GM18498 (cell line): ENCODE data around the gene DDX49.
"Not testable (repeated sequence)": the region's sequence is repeated elsewhere in the genome, so short reads cannot be mapped to it uniquely, and the experiment has no call there.

ENCODE experiments used
- ATAC-seq: cut with Tn5 transposase; IDR thresholded peaks from one replicate; pipeline ENCODE4 v1.9.1; 2021; ENCODE audit warnings: mild to moderate bottlenecking, moderate library complexity; ENCODE audit not compliant: unreplicated experiment

DDX49 gene

DNA sequence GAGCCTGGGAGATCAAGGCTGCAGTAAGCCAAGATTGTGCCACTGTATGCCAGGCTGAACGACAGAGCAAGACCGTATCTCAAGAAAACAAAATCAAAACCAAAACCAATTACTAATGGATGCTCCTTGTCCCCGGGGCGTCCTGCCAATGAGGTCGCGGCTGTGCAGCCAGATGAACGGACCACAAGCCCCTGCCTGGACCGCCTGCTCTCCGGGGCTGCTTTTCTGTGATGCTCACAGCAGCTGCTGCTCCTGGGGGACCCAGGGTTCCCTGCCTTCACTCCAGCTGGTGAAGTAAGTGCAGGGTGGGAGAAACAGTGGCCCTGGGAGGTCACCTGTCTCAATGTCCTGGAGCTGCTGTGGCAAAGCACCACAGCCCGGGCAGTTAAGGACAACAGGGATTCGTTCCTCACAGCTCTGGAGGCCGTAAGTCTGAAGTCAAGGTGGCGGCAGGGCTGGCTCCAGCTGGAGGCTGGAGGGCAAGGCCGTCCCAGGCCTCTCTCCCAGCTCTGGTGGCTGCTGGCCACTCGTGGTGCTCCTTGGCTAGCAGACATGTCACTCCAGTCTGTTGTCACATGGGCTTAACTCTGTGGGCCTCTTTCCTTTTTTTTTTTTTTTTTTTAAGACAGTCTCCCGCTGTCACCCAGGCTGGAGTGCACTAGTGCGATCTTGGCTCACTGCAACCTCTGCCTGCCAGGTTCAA lies 10.4 kb upstream of the DDX49 start:
- ATAC-seq, result no peak

DNA sequence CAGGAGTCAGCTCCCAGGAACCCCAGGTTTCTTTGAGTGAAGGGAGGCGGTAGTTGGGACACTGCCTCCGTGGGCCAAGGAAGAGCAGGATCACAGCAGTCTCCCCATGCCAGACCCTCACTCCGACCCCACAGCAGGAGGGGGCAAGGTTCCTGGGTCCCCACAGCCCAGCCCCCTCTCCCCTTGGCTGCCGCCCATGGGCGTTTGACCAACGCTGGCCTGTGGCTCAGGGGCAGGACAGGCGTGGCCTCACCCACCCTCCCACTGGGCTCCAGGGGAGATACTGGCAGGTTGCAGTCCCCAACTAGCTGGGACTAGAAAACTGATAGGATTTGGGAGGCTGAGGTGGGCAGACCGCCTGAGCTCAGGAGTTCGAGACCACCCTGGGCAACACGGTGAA lies 9.5 kb upstream of the DDX49 start:
- no peak for ATAC-seq

DNA sequence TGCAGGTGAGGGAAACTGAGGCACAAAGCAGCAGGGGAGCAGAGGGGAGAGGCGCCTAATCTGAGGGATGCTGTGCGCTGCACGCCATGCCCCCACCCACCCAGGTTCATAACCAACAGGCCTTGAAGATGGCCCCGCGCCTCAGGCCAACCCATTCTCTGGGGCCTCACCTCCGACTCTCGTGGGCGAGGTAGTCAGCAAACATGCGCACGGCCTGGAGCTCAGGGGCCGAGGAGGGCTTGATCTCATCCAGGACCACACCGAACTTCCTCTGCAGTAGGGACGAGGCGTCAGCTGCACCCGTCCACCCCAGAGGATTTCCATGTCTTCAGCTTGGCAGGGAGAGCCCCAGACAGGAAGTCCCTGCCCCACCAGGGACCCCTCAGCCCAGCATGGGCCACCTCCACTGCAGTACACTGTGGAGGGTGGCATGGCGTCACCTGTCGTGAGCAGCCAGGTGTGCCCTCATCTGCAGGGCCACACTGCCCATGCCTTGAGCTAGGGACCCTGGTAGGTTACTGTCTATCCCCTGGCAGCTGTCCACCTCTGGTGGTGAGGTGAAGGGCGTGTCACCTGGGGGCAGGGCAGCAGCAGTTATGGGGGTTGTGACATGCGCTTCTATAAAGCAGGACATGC lies 8.6 kb upstream of the DDX49 start:
- ATAC-seq, result no peak

DNA sequence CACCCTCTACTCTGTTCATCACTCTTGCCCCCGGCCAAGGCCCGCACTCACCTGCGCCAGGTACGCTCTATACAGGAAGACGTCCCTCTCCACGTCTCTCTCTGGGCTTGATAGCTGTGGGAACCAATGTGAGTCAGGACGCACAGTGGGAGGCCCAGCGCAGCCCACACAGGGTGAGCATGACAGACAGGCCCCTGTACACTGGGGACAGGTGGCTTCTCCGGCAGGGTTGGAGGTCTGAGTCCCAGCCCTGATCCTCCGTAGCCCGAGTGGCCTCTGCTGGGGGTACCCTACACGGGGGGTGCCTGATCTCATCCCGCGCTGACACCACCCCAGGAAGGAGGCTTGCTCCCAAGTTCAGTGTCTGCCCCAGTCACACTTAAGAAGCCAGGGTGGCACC lies 6.6 kb upstream of the DDX49 start:
- ATAC-seq, result no peak

DNA sequence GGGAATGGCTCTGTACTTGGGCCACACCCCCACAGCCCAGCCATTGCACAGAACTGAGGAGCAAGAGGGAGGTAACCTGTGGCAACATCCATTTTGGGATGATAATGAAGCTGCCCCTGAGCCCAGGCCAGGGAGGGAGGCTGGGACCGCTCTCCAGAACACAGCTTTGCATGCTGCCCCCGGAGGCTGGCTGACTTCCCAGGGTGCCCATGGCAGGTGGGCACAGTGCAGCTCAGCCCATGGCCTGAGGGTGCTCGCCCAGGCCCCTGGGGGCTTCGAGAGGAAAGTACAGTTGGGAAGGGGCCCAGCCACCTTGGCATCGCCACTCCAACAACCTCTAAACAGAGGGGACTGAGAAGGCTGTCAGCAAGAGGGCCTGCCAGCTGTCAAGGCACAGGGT lies 6.0 kb upstream of the DDX49 start:
- no peak for ATAC-seq

DNA sequence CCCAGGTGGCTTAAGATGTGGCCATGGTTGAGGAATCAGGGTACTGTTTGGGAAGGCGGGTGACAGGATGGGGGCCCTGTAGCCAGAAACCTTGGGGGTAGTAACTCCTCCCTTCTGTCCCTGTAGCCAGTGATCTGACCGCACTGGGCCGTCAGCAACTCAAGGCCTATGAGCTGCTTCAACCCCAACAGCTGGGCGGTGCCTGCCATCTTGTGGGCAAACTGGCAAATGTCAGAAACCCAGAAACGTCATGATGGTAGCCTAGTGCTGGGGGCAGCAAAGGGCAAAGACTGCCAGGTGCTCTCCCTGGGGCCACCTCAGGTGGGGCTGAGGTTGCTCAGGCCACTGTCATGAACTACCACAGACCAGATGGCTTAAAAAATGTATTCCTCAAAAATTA lies 3.9 kb upstream of the DDX49 start:
- ATAC-seq, result no peak

DNA sequence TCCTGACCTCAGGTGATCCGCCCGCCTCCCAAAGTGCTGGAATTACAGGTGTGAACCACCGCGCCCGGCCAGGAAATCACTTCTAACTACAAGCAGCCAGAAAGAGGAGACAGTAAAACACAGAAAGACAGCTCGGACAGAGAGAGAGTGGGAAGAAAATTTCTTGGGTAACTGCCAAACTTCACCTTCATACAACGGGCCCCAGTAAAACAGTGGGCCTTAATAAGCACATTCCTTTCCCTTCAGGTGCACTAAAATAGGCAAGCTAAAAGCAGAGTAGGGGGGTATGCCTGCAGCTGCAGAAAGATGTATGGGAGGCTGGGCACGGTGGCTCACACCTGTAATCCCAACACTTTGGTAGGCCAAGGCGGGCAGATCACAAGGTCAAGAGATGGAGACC lies 1.9 kb upstream of the DDX49 start:
- ATAC-seq, result not testable (repeated sequence)

DNA sequence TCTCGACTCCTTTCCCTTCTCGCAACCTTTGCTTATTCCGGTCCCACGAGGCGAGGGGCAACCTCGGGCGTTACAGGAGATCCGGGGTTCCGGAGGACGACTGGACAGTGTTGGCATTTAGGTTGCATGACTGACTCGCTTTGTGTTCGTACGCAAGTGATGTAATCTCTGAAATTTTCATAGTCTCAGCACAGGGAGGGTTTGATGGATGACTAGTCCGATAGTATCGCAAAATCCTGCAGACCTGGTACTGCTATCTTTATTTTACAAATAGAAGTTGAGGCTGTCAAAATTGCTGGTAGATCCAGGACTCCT lies 342 bp downstream of the DDX49 start:
- no peak for ATAC-seq

DNA sequence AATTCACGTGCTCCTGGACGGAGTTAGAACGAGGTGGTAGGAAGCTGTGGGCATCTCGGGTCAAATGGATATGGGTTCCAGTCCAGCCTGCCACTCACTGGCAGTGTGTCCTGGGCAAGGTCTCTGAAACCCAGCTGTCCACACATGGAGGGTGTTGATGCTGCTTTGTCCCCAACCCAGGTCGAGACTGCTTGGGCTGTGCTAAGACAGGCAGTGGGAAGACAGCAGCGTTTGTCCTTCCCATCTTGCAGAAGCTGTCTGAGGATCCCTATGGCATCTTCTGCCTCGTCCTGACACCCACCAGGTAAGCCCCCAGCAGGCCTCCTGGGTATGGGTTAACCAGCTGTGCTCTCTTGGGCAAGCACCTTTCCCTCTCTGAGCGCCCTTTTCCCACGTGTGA lies 885 bp downstream of the DDX49 start:
- ATAC-seq, result no peak

DNA sequence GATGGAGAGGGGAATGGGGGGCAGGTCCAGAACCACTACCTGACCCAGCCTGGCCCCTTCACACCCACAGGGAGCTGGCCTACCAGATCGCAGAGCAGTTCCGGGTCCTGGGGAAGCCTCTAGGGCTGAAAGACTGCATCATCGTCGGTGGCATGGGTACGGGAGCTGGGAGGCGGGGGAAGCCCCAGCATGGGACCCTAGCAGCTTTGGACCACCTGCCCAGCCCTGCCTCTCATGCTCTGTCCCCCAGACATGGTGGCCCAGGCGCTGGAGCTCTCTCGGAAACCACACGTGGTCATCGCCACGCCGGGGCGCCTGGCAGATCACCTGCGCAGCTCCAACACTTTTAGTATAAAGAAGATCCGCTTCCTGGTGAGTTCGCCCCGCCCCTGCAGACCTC lies 2.1 kb downstream of the DDX49 start:
- no peak for ATAC-seq

DNA sequence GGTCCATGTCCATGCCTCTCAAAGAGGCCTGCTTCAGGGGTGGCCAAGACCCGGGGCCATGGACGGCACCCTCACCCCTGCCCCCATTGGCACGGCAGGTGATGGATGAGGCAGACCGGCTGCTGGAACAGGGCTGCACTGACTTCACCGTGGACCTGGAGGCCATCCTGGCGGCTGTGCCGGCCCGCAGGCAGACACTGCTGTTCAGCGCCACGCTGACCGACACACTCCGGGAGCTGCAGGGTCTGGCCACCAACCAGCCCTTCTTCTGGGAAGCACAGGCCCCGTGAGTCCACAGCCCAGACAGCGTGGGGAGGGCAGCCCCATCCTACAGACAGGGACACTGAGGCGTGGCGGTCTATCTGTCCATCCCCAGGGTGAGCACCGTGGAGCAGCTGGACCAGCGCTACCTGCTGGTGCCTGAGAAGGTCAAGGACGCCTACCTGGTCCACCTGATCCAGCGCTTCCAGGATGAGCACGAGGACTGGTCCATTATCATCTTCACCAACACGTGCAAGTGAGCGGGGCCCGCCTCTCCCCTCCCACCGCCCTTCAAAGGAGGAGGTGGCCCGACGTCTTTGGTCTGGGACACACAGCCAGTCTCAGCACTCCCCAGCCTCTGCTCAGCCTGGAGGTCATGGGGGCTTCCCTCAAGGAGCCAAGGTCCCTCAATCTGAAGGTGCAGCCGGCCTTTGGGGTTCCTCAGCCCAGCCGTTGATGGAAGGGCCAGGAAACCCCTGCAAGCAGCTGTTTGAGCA lies 2.9 kb downstream of the DDX49 start:
- no peak for ATAC-seq

DNA sequence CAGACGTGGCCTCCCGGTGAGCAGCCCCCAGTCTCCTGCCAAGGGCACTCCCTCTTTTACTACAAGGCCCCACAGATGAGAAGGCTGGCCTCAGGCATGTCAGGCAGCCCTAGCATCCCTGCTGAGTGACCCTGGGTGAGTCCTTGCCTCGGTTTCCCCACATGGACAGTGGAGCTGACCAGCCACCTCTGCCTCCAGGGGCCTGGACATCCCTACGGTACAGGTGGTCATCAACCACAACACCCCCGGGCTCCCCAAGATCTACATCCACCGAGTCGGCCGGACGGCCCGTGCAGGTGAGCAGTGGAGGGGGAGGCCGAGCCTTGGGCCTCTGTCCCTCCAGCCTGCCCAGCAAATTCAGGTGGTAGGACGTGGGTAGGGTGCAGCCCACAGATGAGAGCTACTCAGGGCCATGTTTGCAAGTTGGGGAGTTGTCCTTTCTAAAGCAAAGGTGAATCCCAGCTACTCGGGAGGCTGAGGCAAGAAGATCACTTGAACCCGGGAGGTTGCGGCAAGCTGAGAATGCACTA lies 5.2 kb downstream of the DDX49 start:
- ATAC-seq, result no peak

DNA sequence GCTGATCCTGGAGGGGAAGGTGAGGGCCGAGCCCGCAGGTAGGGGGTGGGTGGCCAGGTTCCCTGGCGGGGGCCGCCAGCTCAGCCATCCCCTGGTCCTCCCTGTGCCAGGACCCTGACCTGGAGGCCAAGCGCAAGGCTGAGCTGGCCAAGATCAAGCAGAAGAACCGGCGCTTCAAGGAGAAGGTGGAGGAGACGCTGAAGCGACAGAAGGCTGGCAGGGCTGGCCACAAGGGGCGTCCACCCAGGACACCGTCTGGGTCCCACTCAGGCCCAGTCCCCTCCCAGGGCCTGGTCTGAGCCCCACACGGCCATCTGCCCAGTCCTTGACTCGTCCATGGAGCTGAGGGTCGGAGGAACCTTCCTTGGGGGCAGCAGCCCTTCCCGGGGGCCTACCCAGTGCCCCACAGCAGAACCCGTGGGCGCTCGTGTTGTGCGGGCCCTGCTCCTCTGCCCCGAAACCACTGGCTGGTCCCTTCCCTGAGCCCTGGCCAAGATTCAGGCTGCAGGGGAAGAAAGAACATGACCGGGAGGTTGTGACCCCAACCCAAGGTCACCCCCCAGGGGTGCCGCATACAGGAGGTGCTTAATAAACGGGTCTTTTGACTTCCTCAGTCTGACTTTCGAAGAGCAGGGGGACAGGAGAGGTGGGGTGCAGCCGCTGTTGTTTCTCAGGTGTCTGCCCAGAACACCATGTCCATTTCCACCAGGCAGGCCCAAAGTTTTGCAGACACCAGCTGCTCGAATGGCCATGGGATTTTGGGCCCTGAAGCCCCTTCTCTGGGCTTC lies 8.7 kb downstream of the DDX49 start:
- ATAC-seq, result no peak

DNA sequence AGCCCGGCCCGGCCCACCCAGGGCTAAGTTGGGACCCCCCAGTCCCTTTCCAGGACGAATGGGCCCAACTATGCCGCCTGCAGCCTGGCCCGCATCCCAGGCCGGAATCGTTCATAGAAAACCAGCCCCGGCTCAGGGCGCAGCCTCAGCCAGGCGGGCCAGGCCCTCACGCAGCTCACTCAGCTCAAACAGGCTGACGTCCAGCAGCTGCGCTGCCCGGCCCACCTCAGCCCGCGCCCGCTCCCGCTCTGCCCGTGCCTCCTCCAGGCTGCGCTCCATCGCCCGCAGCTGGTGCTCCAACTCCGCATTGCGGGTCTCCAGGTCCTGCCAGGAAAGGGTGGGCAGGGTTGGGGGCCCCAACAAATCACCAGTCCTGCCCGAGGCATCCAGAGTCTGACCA lies 9.8 kb downstream of the DDX49 start:
- no peak for ATAC-seq

DNA sequence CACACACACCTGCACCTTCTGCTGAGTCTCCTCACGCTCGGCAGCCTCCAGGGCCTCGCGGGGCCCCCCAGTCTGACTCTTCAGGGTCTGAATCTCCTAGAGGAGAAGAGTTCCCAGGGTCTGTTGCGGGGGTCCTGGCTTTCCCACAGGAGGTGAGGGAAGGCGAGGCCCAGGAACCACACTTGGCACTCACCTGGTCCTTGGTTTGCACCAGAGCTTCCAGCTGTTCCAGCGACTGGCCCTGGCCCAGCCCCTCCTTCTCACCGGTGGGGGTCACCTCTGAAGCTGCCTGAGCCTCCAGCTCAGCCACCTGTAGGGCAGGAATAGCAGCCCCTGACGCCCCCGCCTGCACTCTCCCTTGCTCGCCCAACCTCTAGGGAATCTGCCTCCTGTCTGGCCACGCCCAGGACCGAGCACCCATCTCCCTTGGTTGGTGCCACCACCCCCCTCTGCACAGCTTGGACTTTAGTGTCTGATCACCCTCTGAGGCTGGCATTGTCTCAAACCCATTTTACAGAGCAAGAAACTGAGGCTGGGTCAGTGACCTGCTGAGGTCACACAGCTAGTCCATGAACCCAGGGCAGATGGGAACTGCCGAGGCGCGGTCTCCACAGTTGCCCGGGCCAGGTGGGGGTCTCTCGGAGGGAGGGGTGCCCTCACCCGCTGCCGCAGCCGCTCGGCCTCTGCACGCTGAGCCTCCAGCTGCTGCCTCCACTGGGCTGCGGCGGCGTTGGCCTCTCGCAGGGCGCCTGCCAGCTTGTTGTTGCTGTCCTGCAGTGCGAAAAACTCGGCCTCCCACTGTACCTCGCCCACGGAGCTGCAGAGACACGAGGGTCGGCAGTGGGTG lies 12.0 kb downstream of the DDX49 start:
- ATAC-seq, result no peak

DNA sequence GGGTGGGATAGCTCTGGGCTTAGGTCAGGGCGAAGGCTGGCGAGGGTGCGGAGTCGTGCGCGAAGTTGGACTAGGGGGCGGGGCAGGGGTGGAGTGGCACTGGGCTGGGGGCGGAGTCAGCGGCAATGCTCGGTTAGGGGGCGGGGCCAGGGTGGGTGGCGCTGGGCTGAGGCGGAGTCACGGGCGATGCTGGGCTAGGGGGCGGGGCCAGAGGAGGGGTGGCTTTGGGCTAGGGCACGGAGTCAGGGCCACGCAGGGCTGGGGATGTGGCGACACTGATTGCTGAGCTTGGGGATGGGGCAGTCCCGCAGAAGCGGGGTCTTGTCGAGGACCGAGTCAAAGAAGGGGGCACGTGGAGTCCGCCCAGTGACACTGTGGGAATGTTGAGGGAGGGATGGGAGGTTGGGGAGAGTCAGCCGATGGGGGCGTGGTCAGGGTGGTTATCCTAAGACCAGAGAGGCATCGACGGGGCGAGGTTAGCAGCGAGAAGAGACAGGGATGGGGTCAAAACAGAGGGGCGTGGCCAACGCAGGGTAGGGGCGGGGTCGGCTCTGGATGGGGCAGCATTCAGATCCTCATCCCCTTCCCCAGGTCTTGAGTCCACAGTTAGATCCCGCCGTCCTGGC lies 12.8 kb downstream of the DDX49 start:
- no peak for ATAC-seq

DNA sequence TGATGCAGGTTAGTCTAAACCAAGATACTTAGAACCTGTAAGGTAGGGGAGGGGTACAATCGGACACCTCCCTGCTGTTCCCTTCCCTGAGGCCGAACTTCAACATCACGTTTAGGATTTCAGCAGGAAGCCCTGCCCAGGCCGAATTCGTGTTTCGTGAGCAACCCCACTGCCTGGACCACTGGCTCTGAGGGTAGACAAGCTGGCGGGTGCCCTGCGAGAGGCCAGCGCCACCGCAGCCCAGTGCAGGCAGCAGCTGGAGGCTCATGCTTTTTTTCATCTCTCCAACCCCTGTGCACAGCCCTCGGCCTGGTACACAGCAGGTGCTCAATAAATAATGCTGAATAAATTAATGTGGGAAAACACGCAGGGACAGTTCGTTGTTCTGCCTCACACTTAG lies 13.8 kb downstream of the DDX49 start:
- no peak for ATAC-seq

DNA sequence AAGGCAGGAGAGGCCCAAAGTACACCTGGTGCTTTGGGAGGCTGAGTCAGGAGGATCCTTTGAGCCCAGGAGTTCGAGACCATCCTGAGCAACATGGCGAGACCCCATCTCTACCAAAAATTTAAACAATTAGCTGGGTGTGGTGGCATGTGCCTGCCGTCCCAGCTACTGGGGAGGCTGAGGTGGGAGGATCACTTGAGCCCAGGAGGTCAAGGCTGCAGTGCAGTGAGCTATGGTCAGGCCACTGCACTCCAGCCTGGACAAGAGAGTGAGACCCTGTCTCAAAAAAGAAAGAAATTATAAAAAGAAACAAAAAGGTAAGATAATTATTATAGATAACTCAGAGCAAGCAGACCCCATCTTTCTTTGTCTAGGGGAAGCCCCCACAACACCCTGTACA lies 19.6 kb downstream of the DDX49 start:
- ATAC-seq, result no peak

DNA sequence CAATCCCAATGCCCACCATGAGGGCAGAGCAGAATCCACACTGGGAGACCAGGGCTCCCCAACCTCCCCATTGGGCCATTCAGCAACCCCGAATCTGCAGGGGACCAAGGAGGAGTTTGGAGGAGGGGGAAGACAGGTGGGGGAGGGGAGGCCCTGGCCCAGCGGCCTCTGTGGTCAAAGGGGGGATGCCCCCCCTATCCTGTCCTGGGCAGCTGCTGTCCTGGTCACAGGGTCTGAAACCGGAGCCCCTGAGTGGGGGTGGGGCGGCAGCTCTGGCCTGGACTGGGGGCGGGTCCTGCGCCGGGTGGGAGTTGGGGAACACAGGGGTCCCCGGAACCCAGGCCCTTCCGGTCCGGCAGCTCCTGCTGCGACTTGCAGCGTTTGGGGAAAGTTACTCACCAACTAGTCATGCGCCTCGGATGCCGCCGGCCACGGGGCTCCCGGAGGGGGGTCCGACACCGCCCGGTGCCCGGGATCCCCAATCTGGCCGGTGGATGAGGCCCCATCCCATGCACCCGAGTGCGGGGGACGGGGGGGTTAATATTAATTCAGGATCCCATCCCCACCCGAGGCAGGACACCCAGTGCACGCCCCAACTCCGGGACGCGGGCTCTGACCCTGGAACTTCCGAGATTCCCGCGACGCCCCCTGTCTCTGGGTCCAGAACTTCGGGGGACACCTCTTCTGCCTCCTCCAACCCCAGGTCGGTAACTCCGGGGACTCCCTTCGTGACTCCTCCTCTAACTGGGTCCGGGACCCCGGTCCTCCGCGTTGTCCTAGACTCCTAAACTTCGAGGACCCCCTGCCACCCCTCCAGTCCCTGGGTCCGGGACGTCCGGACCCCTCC lies 20.6 kb downstream of the DDX49 start:
- no peak for ATAC-seq
